Colonic mucosa (tissue), 4 donors: ENCODE data around the gene COX6B1. TPM values are rescaled to one million over a fixed set of nuclear protein-coding genes. Genes with fewer than 3 reads are reported as not detected.

Experiments
- DNase-seq: peaks from one replicate; pipeline ENCODE4 v3.0.0-alpha.2; 2020
- H3K27ac ChIP-seq: fragments of 200-600 bp; one replicate; pipeline ENCODE4 v1.8.0; 2021
- H3K27me3 ChIP-seq: fragments of 200-600 bp; one replicate; pipeline ENCODE4 v1.8.0; 2021
- H3K36me3 ChIP-seq: fragments of 200-600 bp; one replicate; pipeline ENCODE4 v1.8.0; 2021
- H3K4me1 ChIP-seq: fragments of 200-600 bp; one replicate; pipeline ENCODE4 v1.8.0; 2021; ENCODE audit warnings: mild to moderate bottlenecking
- H3K4me3 ChIP-seq: fragments of 200-600 bp; one replicate; pipeline ENCODE4 v1.8.0; 2021
- H3K9ac ChIP-seq, 2 donors: one replicate each; pipeline ENCODE4 v1.7.0; 2013; ENCODE audit warnings: control low read depth in 2 of 2, low read depth in 2 of 2, low read length in 2 of 2
- H3K9me3 ChIP-seq: fragments of 200-600 bp; one replicate; pipeline ENCODE4 v1.8.0; 2021
- intact Hi-C: fragments of 100-400 bp; cut with DNase I; formaldehyde crosslinking; loops from one replicate; pipeline ENCODE4 v1.14.1; 2022
- total RNA-seq, 2 donors: library from RNA; stranded (reverse); fragmentation: NEBNext Ultra II Directional in 1 of 2; extraction: Animal tissue kit (Norgen Biotek cat#: 25700) in 1 of 2; gene quantifications; one replicate each; pipeline ENCODE4 v1.2.1, GENCODE V29; 2021
- TF ChIP-seq, protein P1 (sequence below): fragments of 200-600 bp; IDR thresholded peaks from one replicate; pipeline ENCODE4 v1.8.0; 2022; ENCODE audit warnings: antibody characterized with exemption, mild to moderate bottlenecking
- donor health status: healthy.
- donor health status: DM: no; HTN: no; CAD: no.
- donor health status: DM: no; HTN: no; CAD: no.

COX6B1 gene
- total RNA-seq, 2 donors from 2014 or later, result 761 to 820 TPM

DNA sequence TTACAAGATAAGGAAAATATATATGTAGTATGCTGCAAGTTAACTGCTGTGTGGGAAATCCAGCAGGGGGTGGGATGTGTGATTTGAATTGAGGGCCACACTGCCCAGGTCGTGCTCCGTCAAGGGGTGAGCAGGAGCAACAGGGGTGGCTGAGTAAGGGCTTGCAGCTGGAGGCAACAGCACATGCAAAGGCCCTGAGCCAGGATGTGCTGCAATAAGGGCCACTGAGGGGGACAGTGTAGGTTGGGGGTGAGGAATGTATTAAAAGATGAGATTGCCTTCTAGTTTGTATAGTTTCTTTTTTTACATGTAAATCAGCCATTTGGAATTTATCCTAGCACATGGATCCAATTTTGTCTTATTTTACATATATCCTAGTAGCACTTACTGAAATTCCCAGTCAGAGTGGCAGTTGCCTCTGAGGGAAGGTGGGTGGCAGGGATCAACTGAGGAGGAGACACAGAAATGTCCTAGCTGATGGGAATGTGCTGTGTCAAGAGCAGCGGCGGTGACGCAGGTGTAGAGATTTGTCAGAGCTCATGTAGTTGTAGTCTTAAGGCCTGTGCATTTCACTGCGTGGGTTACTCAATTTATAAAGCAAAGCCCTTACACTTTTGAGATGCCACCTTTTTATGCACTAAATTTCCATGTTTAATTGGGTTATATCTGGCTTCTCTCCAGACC lies 24.7 kb upstream of the COX6B1 start:
- Histone ChIP-seq H3K9ac (no peak overlapping the region), H3K9me3 (no peaks in the 10 kb centered on the region), H3K27me3 (no peaks in the 10 kb centered on the region), H3K4me3 (no peak overlapping the region), H3K36me3 (no peaks in the 10 kb centered on the region), H3K27ac (no peak overlapping the region), H3K4me1 (no peaks in the 10 kb centered on the region)
- intact Hi-C loops, result no loop called here
- TF ChIP-seq, protein P1, sequence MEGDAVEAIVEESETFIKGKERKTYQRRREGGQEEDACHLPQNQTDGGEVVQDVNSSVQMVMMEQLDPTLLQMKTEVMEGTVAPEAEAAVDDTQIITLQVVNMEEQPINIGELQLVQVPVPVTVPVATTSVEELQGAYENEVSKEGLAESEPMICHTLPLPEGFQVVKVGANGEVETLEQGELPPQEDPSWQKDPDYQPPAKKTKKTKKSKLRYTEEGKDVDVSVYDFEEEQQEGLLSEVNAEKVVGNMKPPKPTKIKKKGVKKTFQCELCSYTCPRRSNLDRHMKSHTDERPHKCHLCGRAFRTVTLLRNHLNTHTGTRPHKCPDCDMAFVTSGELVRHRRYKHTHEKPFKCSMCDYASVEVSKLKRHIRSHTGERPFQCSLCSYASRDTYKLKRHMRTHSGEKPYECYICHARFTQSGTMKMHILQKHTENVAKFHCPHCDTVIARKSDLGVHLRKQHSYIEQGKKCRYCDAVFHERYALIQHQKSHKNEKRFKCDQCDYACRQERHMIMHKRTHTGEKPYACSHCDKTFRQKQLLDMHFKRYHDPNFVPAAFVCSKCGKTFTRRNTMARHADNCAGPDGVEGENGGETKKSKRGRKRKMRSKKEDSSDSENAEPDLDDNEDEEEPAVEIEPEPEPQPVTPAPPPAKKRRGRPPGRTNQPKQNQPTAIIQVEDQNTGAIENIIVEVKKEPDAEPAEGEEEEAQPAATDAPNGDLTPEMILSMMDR, result no peak
- DNase-seq, result no peak

DNA sequence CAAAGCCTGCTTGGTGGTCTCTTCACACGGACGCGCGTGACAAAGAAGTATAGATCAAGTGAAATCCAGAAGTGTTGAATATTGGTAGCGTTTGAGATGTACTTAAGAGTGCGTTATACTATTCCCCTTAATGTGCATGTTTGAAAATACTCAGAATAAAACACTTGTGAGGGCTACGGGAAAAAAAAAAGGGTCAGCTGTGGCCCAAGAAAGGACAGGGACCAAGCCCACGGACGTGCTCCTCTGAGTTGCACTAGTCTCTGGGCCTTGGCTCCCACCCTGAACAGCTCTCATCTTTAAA lies 19.9 kb upstream of the COX6B1 start:
- peak overlapping the region; percentile 98 for H3K4me3 ChIP-seq
- TF ChIP-seq, protein P1, result no peak
- H3K9me3 ChIP-seq, result no peaks in the 10 kb centered on the region
- H3K4me1 ChIP-seq, result peaks cover 6% of the 10 kb centered on the region
- intact Hi-C loops, result no loop called here
- H3K27ac ChIP-seq, result peak overlapping the region; percentile 93
- H3K27me3 ChIP-seq, result no peaks in the 10 kb centered on the region
- no peak for DNase-seq
- peak overlapping the region; percentile 77 to 97 for H3K9ac ChIP-seq
- no peaks in the 10 kb centered on the region for H3K36me3 ChIP-seq

DNA sequence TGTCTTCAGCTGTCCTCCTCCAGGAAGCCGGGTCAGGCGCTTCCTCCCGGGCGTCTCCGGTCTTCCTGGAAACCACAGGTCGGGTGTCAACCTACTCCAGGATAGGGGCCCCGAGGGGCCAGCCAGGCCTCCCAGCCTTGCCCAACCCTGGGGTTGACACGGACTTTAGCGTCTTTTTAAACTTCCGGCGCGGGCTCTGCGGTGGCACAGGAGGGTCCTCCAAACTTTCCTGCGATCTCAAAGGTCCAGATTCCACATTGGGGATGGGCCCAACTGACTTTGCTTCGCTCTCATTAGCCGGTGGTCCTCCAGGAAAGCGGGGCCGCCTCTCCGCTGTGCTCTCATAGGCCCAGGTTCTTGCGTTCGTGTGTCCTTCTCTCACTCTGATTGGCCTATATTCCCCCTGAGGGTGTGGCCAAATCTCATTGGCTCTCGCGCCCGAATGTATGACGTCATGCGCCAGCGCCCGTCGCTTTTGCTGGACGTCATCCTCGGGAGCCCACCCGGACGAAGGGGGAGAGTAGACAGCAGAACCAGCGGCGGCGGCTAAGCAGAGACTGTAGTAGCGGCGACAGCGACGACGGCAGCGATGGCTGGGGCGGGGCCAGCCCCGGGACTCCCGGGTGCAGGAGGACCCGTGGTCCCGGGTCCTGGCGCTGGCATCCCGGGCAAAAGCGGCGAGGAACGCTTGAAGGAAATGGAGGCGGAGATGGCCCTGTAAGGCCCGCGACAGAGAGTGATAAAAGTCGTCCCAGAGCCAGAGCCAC lies 19.4 kb upstream of the COX6B1 start, which contains the start of gene RBM42:
RBM42 (plus strand) TSS at position 472 of the 767 bp plus-strand sequence; CDS start at position 590, 118 bp downstream.
- H3K9me3 ChIP-seq, result no peaks in the 10 kb centered on the region
- peak within 1 kb of the TSS; percentile 94 to 97 for H3K9ac ChIP-seq
- intact Hi-C loops, result no loop called here
- DNase-seq, result peak; percentile 97
- peaks cover 6% of the 10 kb centered on the region for H3K4me1 ChIP-seq
- TF ChIP-seq, protein P1, result no peak
- H3K36me3 ChIP-seq, result no peaks in the 10 kb centered on the region
- H3K27me3 ChIP-seq, result no peaks in the 10 kb centered on the region
- H3K27ac ChIP-seq, result peak within 1 kb of the TSS; percentile 93
- peak within 1 kb of the TSS; percentile 98 for H3K4me3 ChIP-seq

DNA sequence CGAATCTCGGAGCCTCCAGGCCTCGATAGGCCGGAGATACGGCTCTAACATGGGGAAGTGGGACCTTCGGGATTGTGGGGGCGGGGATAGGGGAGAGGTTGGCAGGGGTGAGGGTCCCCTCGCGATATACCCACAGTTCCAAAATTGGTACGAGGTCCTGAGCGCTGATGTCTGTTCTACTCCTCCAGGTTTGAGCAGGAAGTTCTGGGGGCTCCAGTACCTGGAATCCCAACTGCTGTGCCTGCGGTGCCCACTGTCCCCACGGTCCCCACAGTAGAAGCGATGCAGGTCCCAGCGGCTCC lies 18.8 kb upstream of the COX6B1 start:
- Histone ChIP-seq H3K9me3 (no peaks in the 10 kb centered on the region), H3K4me3 (peak overlapping the region; percentile 98), H3K27ac (peak overlapping the region; percentile 93), H3K27me3 (no peaks in the 10 kb centered on the region), H3K4me1 (peaks cover 6% of the 10 kb centered on the region), H3K36me3 (no peaks in the 10 kb centered on the region), H3K9ac (peak overlapping the region; percentile 94 to 97)
- intact Hi-C loops, result no loop called here
- TF ChIP-seq, protein P1, result no peak
- DNase-seq, result no peak

DNA sequence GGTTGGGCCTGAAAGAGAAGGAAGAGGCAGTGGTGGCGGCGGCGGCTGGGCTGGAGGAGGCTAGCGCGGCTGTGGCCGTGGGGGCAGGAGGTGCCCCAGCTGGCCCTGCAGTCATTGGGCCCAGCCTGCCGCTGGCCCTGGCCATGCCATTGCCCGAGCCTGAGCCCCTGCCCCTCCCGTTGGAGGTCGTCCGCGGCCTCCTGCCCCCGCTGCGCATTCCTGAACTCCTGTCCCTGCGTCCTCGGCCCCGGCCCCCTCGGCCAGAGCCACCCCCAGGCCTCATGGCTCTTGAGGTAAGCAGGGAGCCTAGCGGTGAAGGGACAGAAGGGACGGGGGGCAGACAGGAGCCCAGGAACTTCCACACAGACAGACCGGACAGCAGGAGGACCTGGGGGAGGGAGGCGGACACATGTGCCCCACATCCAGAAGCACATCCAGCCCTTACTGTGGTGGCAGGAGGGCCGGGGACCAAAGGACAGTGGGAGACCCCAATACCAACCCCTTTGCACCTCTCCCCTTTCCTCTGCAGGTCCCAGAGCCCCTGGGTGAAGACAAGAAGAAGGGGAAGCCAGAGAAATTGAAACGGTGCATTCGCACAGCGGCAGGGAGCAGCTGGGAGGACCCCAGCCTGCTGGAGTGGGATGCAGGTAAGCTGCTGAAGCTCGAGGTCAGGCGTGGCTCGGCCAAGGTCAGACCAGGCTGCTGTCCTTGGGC lies 14.2 kb upstream of the COX6B1 start:
- no peaks in the 10 kb centered on the region for H3K36me3 ChIP-seq
- no peak overlapping the region for H3K4me3 ChIP-seq
- intact Hi-C loops, result no loop called here
- no peak overlapping the region for H3K27ac ChIP-seq
- H3K9ac ChIP-seq, result no peak overlapping the region
- DNase-seq, result no peak
- H3K27me3 ChIP-seq, result no peaks in the 10 kb centered on the region
- peaks cover 6% of the 10 kb centered on the region for H3K4me1 ChIP-seq
- TF ChIP-seq, protein P1, result no peak
- no peaks in the 10 kb centered on the region for H3K9me3 ChIP-seq
